ENCODE results near the gene MED12L.
A peak's percentile ranks its signal among the peaks of the same experiment; 100 is the strongest.

The MED12L gene

GRCh38 chr3:151345859-151346258 is 260.4 kb downstream of the MED12L start:
- no peak for DNase-seq

- DNase-seq = no peak
Observed at GRCh38 chr3:151346292-151346691, 260.8 kb downstream of the MED12L start.

- DNase-seq = no peak
Observed at GRCh38 chr3:151347432-151347831, 262.0 kb downstream of the MED12L start.

GRCh38 chr3:151350656-151351055 is 265.2 kb downstream of the MED12L start:
- no peak for DNase-seq

- no peak for DNase-seq
Observed at GRCh38 chr3:151351219-151351618, 265.8 kb downstream of the MED12L start.

- DNase-seq = no peak
Observed at GRCh38 chr3:151351648-151352047, 266.2 kb downstream of the MED12L start.

- DNase-seq = no peak
Observed at GRCh38 chr3:151356794-151357462, 271.5 kb downstream of the MED12L start.

- no peak for DNase-seq
Observed at GRCh38 chr3:151357463-151357850, 272.0 kb downstream of the MED12L start.

- DNase-seq = no peak
Observed at GRCh38 chr3:151362751-151363174, 277.3 kb downstream of the MED12L start.

GRCh38 chr3:151366993-151367392 is 281.5 kb downstream of the MED12L start:
- no peak for DNase-seq

- no peak for DNase-seq
Observed at GRCh38 chr3:151367448-151367847, 282.0 kb downstream of the MED12L start.

GRCh38 chr3:151371526-151371925 is 286.1 kb downstream of the MED12L start:
- DNase-seq = no peak

GRCh38 chr3:151372063-151372820 is 286.8 kb downstream of the MED12L start:
- DNase-seq = no peak

- no peak for DNase-seq
Observed at GRCh38 chr3:151377768-151378385, 292.4 kb downstream of the MED12L start.

- DNase-seq = peak; percentile 38
Observed at GRCh38 chr3:151379083-151379734, 293.7 kb downstream of the MED12L start.

GRCh38 chr3:151382671-151383070 is 297.2 kb downstream of the MED12L start:
- DNase-seq = no peak

GRCh38 chr3:151383111-151383510 is 297.6 kb downstream of the MED12L start:
- DNase-seq = no peak

- DNase-seq = no peak
Observed at GRCh38 chr3:151383956-151384355, 298.5 kb downstream of the MED12L start.

- DNase-seq = no peak
Observed at GRCh38 chr3:151384741-151385174, 299.3 kb downstream of the MED12L start, which contains the start of gene P2RY12. Gene P2RY12, minus strand, starts transcription at chr3:151384753. Its CDS starts 45,908 bp downstream, at chr3:151338845.

- DNase-seq = no peak
Observed at GRCh38 chr3:151386056-151386455, 300.6 kb downstream of the MED12L start.

GRCh38 chr3:151387432-151387831 is 302.0 kb downstream of the MED12L start:
- DNase-seq = no peak

GRCh38 chr3:151387842-151388241 is 302.4 kb downstream of the MED12L start:
- no peak for DNase-seq

- no peak for DNase-seq
Observed at GRCh38 chr3:151391720-151392119, 306.3 kb downstream of the MED12L start.
